Fibroblast of villous mesenchyme (primary cell): ENCODE measurements around the gene LPAR3. TPM values are rescaled to one million over a fixed set of nuclear protein-coding genes. Genes with fewer than 3 reads are reported as not detected.

ENCODE experiments used
- DNase-seq: peaks from one replicate; pipeline ENCODE4 v3.0.0-alpha.2; 2010; ENCODE audit warnings: low read depth
- H3K4me3 ChIP-seq: 2 replicates; pipeline ENCODE4 v1.5.1; 2011; ENCODE audit warnings: low read depth, mild to moderate bottlenecking, low read length
- CTCF ChIP-seq: IDR thresholded peaks from 2 replicates; pipeline ENCODE4 v1.5.1; 2012; ENCODE audit warnings: low read depth, mild to moderate bottlenecking, low read length; ENCODE audit not compliant: insufficient read depth
- total RNA-seq: library from RNA; depleted of rRNA; stranded (reverse); fragments of >200 nt; gene quantifications from 2 replicates; pipeline ENCODE4 v1.2.3, GENCODE V29; 2012

Gene LPAR3
- total RNA-seq, 1 donor, result 2.6 TPM

GRCh38 chr1:84772428-84772943, 120.5 kb downstream of the LPAR3 start:
- DNase-seq, result peak; percentile 78
- H3K4me3 ChIP-seq, result no peak overlapping the region
- peak; percentile 94 for TF ChIP-seq CTCF

GRCh38 chr1:84771895-84772294, 121.1 kb downstream of the LPAR3 start:
- TF ChIP-seq CTCF, result no peak
- H3K4me3 ChIP-seq, result no peak overlapping the region
- DNase-seq, result no peak

- no peak for DNase-seq
- no peak for TF ChIP-seq CTCF
- H3K4me3 ChIP-seq, result no peak overlapping the region
Measured at GRCh38 chr1:84770481-84770880, 122.5 kb downstream of the LPAR3 start.

- no peak for DNase-seq
- TF ChIP-seq CTCF, result no peak
- no peak overlapping the region for H3K4me3 ChIP-seq
Measured at GRCh38 chr1:84769636-84770035, 123.4 kb downstream of the LPAR3 start.

- TF ChIP-seq CTCF, result no peak
- DNase-seq, result no peak
- H3K4me3 ChIP-seq, result no peak overlapping the region
Measured at GRCh38 chr1:84768634-84769033, 124.4 kb downstream of the LPAR3 start.

- no peak overlapping the region for H3K4me3 ChIP-seq
- no peak for TF ChIP-seq CTCF
- peak; percentile 19 for DNase-seq
Measured at GRCh38 chr1:84763912-84764680, 128.9 kb downstream of the LPAR3 start.
